ENCODE data around the gene SHISA5.

The SHISA5 gene

DNA sequence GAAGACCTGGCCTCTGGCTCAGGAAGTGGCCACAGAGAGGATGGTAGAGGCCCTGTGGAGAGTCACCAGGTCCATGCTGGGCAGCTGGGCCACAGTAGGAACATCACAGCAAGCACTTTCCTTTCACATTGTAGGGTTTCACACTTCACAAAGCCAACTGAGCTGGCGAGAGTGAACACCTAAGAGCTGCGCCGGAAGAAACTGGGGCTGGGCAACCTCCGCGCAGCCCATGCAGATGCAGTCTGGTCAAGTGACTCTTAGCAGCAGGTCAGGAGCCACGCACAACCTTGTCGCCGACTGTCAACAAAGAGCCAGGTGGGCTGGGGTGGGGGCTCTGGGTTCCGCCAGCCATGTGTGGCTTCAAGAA, 15.3 kb upstream of the SHISA5 start:
- TF ChIP-seq, protein P1, sequence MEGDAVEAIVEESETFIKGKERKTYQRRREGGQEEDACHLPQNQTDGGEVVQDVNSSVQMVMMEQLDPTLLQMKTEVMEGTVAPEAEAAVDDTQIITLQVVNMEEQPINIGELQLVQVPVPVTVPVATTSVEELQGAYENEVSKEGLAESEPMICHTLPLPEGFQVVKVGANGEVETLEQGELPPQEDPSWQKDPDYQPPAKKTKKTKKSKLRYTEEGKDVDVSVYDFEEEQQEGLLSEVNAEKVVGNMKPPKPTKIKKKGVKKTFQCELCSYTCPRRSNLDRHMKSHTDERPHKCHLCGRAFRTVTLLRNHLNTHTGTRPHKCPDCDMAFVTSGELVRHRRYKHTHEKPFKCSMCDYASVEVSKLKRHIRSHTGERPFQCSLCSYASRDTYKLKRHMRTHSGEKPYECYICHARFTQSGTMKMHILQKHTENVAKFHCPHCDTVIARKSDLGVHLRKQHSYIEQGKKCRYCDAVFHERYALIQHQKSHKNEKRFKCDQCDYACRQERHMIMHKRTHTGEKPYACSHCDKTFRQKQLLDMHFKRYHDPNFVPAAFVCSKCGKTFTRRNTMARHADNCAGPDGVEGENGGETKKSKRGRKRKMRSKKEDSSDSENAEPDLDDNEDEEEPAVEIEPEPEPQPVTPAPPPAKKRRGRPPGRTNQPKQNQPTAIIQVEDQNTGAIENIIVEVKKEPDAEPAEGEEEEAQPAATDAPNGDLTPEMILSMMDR (conservative IDR thresholded peaks at IDR 0.05; ENCODE audit: low read depth, low read length): no peak

DNA sequence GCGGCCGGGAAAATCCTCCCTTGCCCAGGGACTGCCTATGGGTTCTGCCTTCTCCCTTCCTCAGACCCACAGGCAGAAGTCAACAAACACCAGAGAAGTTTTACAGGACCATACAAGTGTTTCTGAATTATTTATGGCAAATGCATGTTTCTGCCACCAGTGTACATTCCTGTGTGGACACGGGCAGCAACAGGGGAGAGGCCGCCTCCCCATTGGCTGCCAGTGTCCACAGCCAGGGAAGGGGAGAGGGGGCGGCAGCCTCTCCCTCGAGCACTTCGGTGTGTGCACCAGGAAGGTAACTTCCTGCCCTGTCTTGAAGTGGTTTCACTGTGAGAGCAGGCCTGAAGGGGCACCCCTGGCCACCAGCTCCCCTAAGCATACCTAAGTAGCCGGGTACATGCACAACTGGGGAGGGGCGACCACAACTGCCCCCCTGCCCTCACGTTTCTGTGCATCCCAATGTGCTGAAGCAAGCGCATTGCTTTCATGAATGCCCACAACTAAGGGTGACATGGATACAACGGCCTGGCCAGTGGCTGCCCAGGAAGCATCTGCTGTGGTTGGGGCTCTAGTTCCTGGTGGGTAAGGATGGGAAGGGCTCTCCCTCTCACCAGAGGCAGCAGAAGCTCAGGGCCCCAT, 14.8 kb upstream of the SHISA5 start:
- TF ChIP-seq, protein P1 (conservative IDR thresholded peaks at IDR 0.05; ENCODE audit: low read depth, low read length): no peak
- DNase-seq (ENCODE audit: low read depth): no peak
- no peak overlapping the region for H3K4me3 ChIP-seq (ENCODE audit: low read depth, low read length)

More for the DNA sequence above, 15.3 kb upstream of the SHISA5 start:
- no peak for DNase-seq (ENCODE audit: low read depth)
- no peak overlapping the region for H3K4me3 ChIP-seq (ENCODE audit: low read depth, low read length)

DNA sequence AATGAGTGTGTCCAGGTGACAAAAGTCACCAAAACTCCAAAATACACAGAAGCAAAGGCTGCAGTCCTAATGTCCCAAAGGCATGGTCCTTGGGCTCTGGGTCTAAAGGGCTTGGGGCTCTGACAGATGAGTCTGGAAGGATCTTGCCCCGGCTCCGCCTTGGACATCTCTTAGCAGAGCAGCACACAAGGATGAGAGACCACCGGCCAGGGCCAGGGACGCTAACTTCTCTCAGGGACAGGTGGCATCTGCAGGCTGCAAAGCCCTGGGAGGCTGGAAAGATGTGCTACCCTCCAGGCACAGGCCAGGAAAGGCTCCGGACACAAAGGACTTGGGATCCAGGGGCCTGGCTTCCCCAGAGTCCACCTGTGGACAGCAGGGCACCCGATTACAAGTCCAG, 14.1 kb upstream of the SHISA5 start:
- H3K4me3 ChIP-seq (ENCODE audit: low read depth, low read length): no peak overlapping the region
- TF ChIP-seq, protein P1 (conservative IDR thresholded peaks at IDR 0.05; ENCODE audit: low read depth, low read length): no peak
- no peak for DNase-seq (ENCODE audit: low read depth)

DNA sequence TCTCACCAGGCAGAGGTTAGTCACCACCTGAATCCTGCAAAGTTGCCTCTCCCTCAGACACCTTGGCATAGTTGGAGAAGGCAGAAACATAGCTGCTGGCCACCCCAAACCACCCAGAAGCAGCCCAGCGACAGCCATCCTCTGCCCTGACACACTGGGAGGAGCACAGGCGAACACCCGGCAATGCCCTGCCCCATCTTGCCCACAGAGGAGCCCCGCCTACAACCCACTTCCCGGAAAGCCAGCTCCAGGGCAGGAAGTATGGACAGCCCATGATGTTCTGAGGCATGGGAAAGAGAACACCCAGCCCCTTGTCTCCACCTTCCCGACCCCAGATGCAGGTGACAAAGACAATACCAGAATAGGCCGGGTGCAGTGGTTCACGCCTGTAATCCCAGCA, 12.6 kb upstream of the SHISA5 start:
- no peak for DNase-seq (ENCODE audit: low read depth)
- H3K4me3 ChIP-seq (ENCODE audit: low read depth, low read length): no peak overlapping the region

DNA sequence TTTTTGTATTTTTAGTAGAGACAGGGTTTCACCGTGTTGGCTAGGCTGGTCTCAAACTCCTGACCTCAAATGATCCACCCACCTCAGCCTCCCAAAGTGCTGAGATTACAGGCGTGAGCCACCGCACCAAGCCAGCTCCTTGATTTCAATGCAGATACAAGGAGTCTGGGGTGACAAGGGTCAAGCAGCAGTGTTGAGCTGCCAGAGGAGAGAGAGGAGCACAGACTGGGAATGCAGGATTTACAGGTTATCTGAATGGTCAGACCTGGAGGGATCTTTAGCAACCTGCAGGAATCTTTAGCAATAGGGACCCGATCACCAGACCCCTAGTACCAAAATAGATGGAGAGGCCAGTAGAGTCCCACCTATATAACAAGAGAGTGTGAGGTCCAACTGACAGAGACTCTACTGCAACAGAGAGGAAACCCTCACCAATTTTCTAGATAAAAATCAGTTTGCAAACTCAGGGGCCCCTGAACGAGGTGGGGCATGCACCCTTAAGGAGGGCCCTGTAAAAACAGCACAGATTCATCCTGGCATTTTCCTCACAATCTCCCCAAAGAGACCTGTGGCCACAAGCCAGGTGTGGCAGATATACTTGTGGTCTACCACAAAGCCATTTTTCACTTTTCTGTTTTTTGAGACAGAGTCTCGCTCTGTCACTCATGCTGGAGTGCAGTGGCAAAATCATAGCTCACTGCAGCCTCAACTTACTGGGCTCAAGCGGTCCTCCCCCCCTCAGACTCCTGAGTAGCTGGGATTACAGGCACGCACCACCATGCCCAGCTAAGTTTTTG, 10.7 kb upstream of the SHISA5 start:
- H3K4me3 ChIP-seq (ENCODE audit: low read depth, low read length): no peak overlapping the region
- TF ChIP-seq, protein P1 (conservative IDR thresholded peaks at IDR 0.05; ENCODE audit: low read depth, low read length): no peak
- no peak for DNase-seq (ENCODE audit: low read depth)

More for the DNA sequence above, 12.6 kb upstream of the SHISA5 start:
- TF ChIP-seq, protein P1 (conservative IDR thresholded peaks at IDR 0.05; ENCODE audit: low read depth, low read length): no peak

DNA sequence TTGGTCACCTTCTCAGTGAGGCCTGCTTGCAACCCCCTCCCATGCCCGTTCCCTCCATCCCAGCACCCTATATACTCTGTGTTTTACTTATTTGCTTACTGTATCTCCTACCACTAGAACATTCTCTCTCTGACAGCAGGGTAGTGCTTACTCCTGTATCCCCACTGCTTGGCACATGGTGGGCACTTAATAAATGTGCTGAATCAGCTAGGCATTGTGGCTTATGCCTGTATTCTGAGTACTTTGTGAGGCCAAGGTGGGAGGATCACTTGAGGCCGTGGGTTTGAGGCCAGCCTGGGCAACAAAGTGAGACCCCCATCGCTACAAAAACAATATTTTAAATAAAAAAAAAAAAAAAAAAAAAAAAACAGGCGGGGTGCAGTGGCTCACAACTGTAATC, 7.6 kb upstream of the SHISA5 start:
- H3K4me3 ChIP-seq (ENCODE audit: low read depth, low read length): no peak overlapping the region
- DNase-seq (ENCODE audit: low read depth): no peak
- TF ChIP-seq, protein P1 (conservative IDR thresholded peaks at IDR 0.05; ENCODE audit: low read depth, low read length): no peak
